ENCODE data around the gene SCD.

DNA sequence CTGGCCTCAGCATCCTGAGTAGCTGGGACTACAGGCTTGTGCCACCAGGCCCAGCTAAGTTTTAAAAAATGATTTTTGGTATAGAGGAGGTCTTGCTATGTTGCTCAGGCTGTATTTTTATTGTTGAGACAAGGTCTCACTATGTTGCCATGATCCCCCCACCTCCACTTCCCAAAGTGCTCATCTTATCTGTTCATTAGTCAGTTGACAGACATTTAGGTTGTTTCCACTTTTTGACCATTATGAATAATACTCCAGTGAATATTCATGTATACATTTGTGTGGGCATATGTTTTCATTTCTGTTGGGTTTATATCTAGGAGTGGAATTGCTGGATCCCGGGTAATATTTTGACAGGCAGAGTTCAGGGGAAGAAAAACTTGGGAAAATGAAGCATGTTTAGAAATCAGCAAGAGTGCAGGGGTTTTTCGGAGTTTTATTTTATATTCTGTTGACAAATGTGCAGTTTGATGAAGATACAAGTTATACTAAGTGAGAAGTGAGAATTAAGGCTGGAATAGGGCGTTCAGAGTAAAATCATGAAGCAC is 2.7 kb upstream of the SCD start:
- no peak for TF ChIP-seq POLR2AphosphoS5 (IDR thresholded peaks at IDR 0.05; ENCODE audit: low read depth, low read length)
- no peak for TF ChIP-seq SIN3A (IDR thresholded peaks at IDR 0.05; ENCODE audit: borderline replicate concordance, insufficient read depth, low read length)
